H9 (cell line): ENCODE measurements around the gene PLS1. TPM values are rescaled to one million over a fixed set of nuclear protein-coding genes. Genes with fewer than 3 reads are reported as not detected.
"Not testable (repeated sequence)": the region's sequence is repeated elsewhere in the genome, so short reads cannot be mapped to it uniquely, and the experiment has no call there.

Experiments used
- DNase-seq: peaks from one replicate; pipeline ENCODE4 v3.0.0-alpha.2; 2017
- H2AFZ ChIP-seq: one replicate; pipeline ENCODE4 v1.6.1; 2013; ENCODE audit warnings: mild to moderate bottlenecking, low read length, control low read depth, moderate library complexity
- H2AK5ac ChIP-seq: 2 replicates; pipeline ENCODE4 v1.6.1; 2013; ENCODE audit warnings: low read length, control low read depth, mixed read lengths; ENCODE audit not compliant: insufficient read length
- H2BK120ac ChIP-seq: one replicate; pipeline ENCODE4 v1.6.1; 2013; ENCODE audit warnings: low read depth, mild to moderate bottlenecking, low read length, control low read depth, inconsistent platforms; ENCODE audit not compliant: poor library complexity, severe bottlenecking
- H2BK12ac ChIP-seq: 2 replicates; pipeline ENCODE4 v1.6.1; 2013; ENCODE audit warnings: low read length, control low read depth, mixed read lengths, low read depth; ENCODE audit not compliant: insufficient read length
- H2BK15ac ChIP-seq: 2 replicates; pipeline ENCODE4 v1.6.1; 2013; ENCODE audit warnings: low read depth, low read length, control low read depth
- H2BK20ac ChIP-seq: one replicate; pipeline ENCODE4 v1.6.1; 2013; ENCODE audit warnings: low read depth, mild to moderate bottlenecking, low read length, control low read depth, inconsistent platforms; ENCODE audit not compliant: poor library complexity, severe bottlenecking
- H2BK5ac ChIP-seq: 2 replicates; pipeline ENCODE4 v1.6.1; 2013; ENCODE audit warnings: low read length, control low read depth, mixed read lengths; ENCODE audit not compliant: insufficient read length
- H3K14ac ChIP-seq: 2 replicates; pipeline ENCODE4 v1.6.1; 2013; ENCODE audit warnings: low read length, control low read depth; ENCODE audit not compliant: insufficient read depth
- H3K18ac ChIP-seq: 2 replicates; pipeline ENCODE4 v1.6.1; 2013; ENCODE audit warnings: low read depth, mild to moderate bottlenecking, mixed read lengths, low read length, control low read depth; ENCODE audit not compliant: insufficient read length
- H3K23ac ChIP-seq: 2 replicates; pipeline ENCODE4 v1.6.1; 2013; ENCODE audit warnings: low read length, control low read depth, mixed read lengths, low read depth; ENCODE audit not compliant: insufficient read length
- H3K23me2 ChIP-seq: 2 replicates; pipeline ENCODE4 v1.6.1; 2013; ENCODE audit warnings: low read depth, mild to moderate bottlenecking, mixed read lengths, low read length, control low read depth; ENCODE audit not compliant: insufficient read length, poor library complexity, severe bottlenecking
- H3K27ac ChIP-seq: 2 replicates; pipeline ENCODE4 v1.5.1; 2013; ENCODE audit warnings: low read length, control low read depth, mixed read lengths, low read depth; ENCODE audit not compliant: insufficient read length
- H3K27me3 ChIP-seq: 2 replicates; pipeline ENCODE4 v1.6.1; 2013; ENCODE audit warnings: low read length, control low read depth, inconsistent platforms; ENCODE audit not compliant: insufficient read depth
- H3K4ac ChIP-seq: 2 replicates; pipeline ENCODE4 v1.6.1; 2013; ENCODE audit warnings: low read depth, mild to moderate bottlenecking, control low read depth, inconsistent platforms, low read length, moderate library complexity
- H3K4me1 ChIP-seq: 2 replicates; pipeline ENCODE4 v1.6.1; 2013; ENCODE audit warnings: low read length, control low read depth, inconsistent platforms; ENCODE audit not compliant: insufficient read depth
- H3K4me2 ChIP-seq: 2 replicates; pipeline ENCODE4 v1.6.1; 2013; ENCODE audit warnings: low read length, control low read depth, mixed read lengths; ENCODE audit not compliant: insufficient read length, insufficient read depth
- H3K56ac ChIP-seq: 2 replicates; pipeline ENCODE4 v1.6.1; 2013; ENCODE audit warnings: low read depth, mild to moderate bottlenecking, mixed read lengths, low read length, control low read depth; ENCODE audit not compliant: insufficient read length
- H3K79me1 ChIP-seq: 2 replicates; pipeline ENCODE4 v1.6.1; 2013; ENCODE audit warnings: low read depth, mild to moderate bottlenecking, moderate library complexity, low read length, control low read depth, inconsistent platforms; ENCODE audit not compliant: insufficient read depth, poor library complexity, severe bottlenecking
- H3K79me2 ChIP-seq: 2 replicates; pipeline ENCODE4 v1.6.1; 2013; ENCODE audit warnings: low read length, control low read depth, inconsistent platforms; ENCODE audit not compliant: insufficient read depth
- H3K9ac ChIP-seq: 2 replicates; pipeline ENCODE4 v1.6.1; 2013; ENCODE audit warnings: low read length, control low read depth, mixed read lengths; ENCODE audit not compliant: insufficient read length; ENCODE audit errors: extremely low read depth
- H3K9me3 ChIP-seq: one replicate; pipeline ENCODE4 v1.6.1; 2013; ENCODE audit warnings: low read depth, low read length, inconsistent platforms; ENCODE audit not compliant: control insufficient read depth
- H3T11ph ChIP-seq: one replicate; pipeline ENCODE4 v1.6.1; 2013; ENCODE audit warnings: mild to moderate bottlenecking, low read length, control low read depth, inconsistent platforms
- H4K20me1 ChIP-seq: one replicate; pipeline ENCODE4 v1.6.1; 2013; ENCODE audit not compliant: control insufficient read depth, insufficient read length, insufficient read depth
- H4K5ac ChIP-seq: 2 replicates; pipeline ENCODE4 v1.6.1; 2013; ENCODE audit warnings: low read depth, mild to moderate bottlenecking, mixed read lengths, low read length, control low read depth; ENCODE audit not compliant: insufficient read length
- H4K8ac ChIP-seq: replicated peaks from 2 replicates; pipeline ENCODE4 v1.6.1; 2013; ENCODE audit warnings: low read length, control low read depth, mixed read lengths, low read depth; ENCODE audit not compliant: insufficient read length
- H4K91ac ChIP-seq: 2 replicates; pipeline ENCODE4 v1.6.1; 2013; ENCODE audit warnings: low read depth, mild to moderate bottlenecking, moderate library complexity, mixed read lengths, low read length, control low read depth; ENCODE audit not compliant: insufficient read length
- H3K27ac Mint-ChIP-seq, 3 experiments: 2 replicates in 2 of 3; 3 replicates in 1 of 3; pipeline ENCODE4 v1.8.0; 2020 to 2021; ENCODE audit warnings: mixed read lengths in 3 of 3, mild to moderate bottlenecking in 1 of 3, moderate library complexity in 1 of 3
- H3K27me3 Mint-ChIP-seq: 2 replicates; pipeline ENCODE4 v1.8.0; 2021; ENCODE audit warnings: low read depth, mild to moderate bottlenecking, moderate library complexity, mixed read lengths
- H3K36me3 Mint-ChIP-seq, 3 experiments: 2 replicates in 2 of 3; 3 replicates in 1 of 3; pipeline ENCODE4 v1.8.0; 2020 to 2021; ENCODE audit warnings: low read depth in 3 of 3, mixed read lengths in 3 of 3; ENCODE audit not compliant: insufficient read depth in 1 of 3
- H3K4me1 Mint-ChIP-seq, 2 experiments: 2 replicates each; pipeline ENCODE4 v1.8.0; 2020; ENCODE audit warnings: mixed read lengths in 2 of 2
- H3K4me3 Mint-ChIP-seq, 2 experiments: 2 replicates in 1 of 2; 3 replicates in 1 of 2; pipeline ENCODE4 v1.8.0; 2020 to 2021; ENCODE audit warnings: mild to moderate bottlenecking in 2 of 2, mixed read lengths in 2 of 2, moderate library complexity in 1 of 2
- H3K9me3 Mint-ChIP-seq, 2 experiments: 2 replicates in 1 of 2; 3 replicates in 1 of 2; pipeline ENCODE4 v1.8.0; 2020; ENCODE audit warnings: mild to moderate bottlenecking in 2 of 2, mixed read lengths in 2 of 2, moderate library complexity in 1 of 2
- CTCF ChIP-seq: fragments of 200-600 bp; sonication (generic); conservative IDR thresholded peaks from 3 replicates; pipeline ENCODE4 v1.8.0; 2021; ENCODE audit warnings: antibody characterized with exemption, mild to moderate bottlenecking
- WGBS: extraction: QIAGEN DNeasy Blood & Tissue Kit; methylation state at CpG from one replicate; pipeline ENCODE4 v1.1.7; 2013; ENCODE audit warnings: missing lambda C conversion rate, low lambda C conversion rate, mixed read lengths; ENCODE audit not compliant: insufficient read length; ENCODE audit errors: extremely low coverage; 5-methylcytosine and 5-hydroxymethylcytosine counted together
- total RNA-seq: library from RNA; stranded (reverse); gene quantifications from 2 replicates; pipeline ENCODE4 v1.2.1, GENCODE V29; 2021

The PLS1 gene
- total RNA-seq, 1 experiment from 2014 or later = 20.4 TPM

- no peak overlapping the region for H2BK12ac ChIP-seq
- H3K9me3 Mint-ChIP-seq = peaks cover 0 to 6% of the 10 kb centered on the region in 2 experiments; a peak in 1 of 5 replicates
- H2BK20ac ChIP-seq = no peak overlapping the region
- no peak overlapping the region for H3K27ac ChIP-seq
- H3K27me3 ChIP-seq = no peaks in the 10 kb centered on the region
- H3T11ph ChIP-seq = no peak overlapping the region
- no CpG with 5 or more reads among the region's 7 CpGs for WGBS
- H3K36me3 Mint-ChIP-seq = peaks cover 21 to 30% (median 22%) of the 10 kb centered on the region in 3 experiments; a peak in 6 of 7 replicates
- no peak overlapping the region for H3K14ac ChIP-seq
- no peaks in the 10 kb centered on the region for H3K79me2 ChIP-seq
- H3K4me1 ChIP-seq = no peaks in the 10 kb centered on the region
- no peak overlapping the region for H3K4me3 Mint-ChIP-seq
- no peaks in the 10 kb centered on the region for H3K27me3 Mint-ChIP-seq
- H3K23ac ChIP-seq = no peak overlapping the region
- no peak overlapping the region for H3K56ac ChIP-seq
- no peaks in the 10 kb centered on the region for H3K9me3 ChIP-seq
- H3K9ac ChIP-seq = no peak overlapping the region
- no peak overlapping the region for H4K91ac ChIP-seq
- no peak for DNase-seq
- no peaks in the 10 kb centered on the region for H3K23me2 ChIP-seq
- H2BK15ac ChIP-seq = no peak overlapping the region
- H3K4ac ChIP-seq = no peak overlapping the region
- H4K20me1 ChIP-seq = no peaks in the 10 kb centered on the region
- no peak overlapping the region for H2BK120ac ChIP-seq
- no peak overlapping the region for H3K18ac ChIP-seq
- H3K27ac Mint-ChIP-seq = no peak overlapping the region
- no peak for TF ChIP-seq CTCF
- H3K79me1 ChIP-seq = no peaks in the 10 kb centered on the region
- no peak overlapping the region for H2BK5ac ChIP-seq
- no peak overlapping the region for H2AK5ac ChIP-seq
- H2AFZ ChIP-seq = no peak overlapping the region
- no peak overlapping the region for H3K4me2 ChIP-seq
- H4K8ac ChIP-seq = no peak overlapping the region
- no peaks in the 10 kb centered on the region for H3K4me1 Mint-ChIP-seq
- H4K5ac ChIP-seq = no peak overlapping the region
Measured at GRCh38 chr3:142746646-142747045, 150.5 kb downstream of the PLS1 start.

GRCh38 chr3:142750531-142750930, 154.3 kb downstream of the PLS1 start:
- not testable (repeated sequence) for H3K79me1 ChIP-seq, DNase-seq, H3T11ph ChIP-seq, H2BK12ac ChIP-seq, H3K4me3 Mint-ChIP-seq, H2AFZ ChIP-seq, H3K4me1 ChIP-seq, H3K4ac ChIP-seq, H3K4me2 ChIP-seq, H3K9me3 Mint-ChIP-seq, H3K18ac ChIP-seq, H3K27me3 Mint-ChIP-seq, H2BK20ac ChIP-seq, H3K23me2 ChIP-seq, H3K4me1 Mint-ChIP-seq, H3K79me2 ChIP-seq, H2BK5ac ChIP-seq, H4K20me1 ChIP-seq, H3K27me3 ChIP-seq, H3K27ac Mint-ChIP-seq, H4K91ac ChIP-seq, H2BK120ac ChIP-seq, H3K9ac ChIP-seq, H2BK15ac ChIP-seq, H4K5ac ChIP-seq, H3K23ac ChIP-seq, H3K56ac ChIP-seq, H4K8ac ChIP-seq, H3K27ac ChIP-seq, H3K9me3 ChIP-seq, H3K14ac ChIP-seq, H2AK5ac ChIP-seq
- no CpG with 5 or more reads among the region's 4 CpGs for WGBS
- H3K36me3 Mint-ChIP-seq = peaks cover 21 to 25% (median 24%) of the 10 kb centered on the region in 3 experiments
